HL-60/S4 treated with retinoic acid at 250 ng/mL for 4 days and 3 days (cell line): ENCODE measurements around the gene PWP2.
"Not testable (repeated sequence)": the region's sequence is repeated elsewhere in the genome, so short reads cannot be mapped to it uniquely, and the experiment has no call there.

Experiments used
- in situ Hi-C: fragments of 300-500 bp; cut with MboI; formaldehyde crosslinking; loops from 2 replicates; pipeline ENCODE4 v1.7.0; 2022; ENCODE audit warnings: low sequenced_read_pairs

Gene PWP2

GRCh38 chr21:44107026-44107501, at the start of gene PWP2:
PWP2 (plus strand) TSS chr21:44107399; CDS start chr21:44107417, 18 bp downstream.
- in situ Hi-C loops = not testable (repeated sequence)

- in situ Hi-C loops = no loop called here
Observed at GRCh38 chr21:44057960-44058651, 49.1 kb upstream of the PWP2 start.

- in situ Hi-C loops = no loop called here
Observed at GRCh38 chr21:44058652-44058964, 48.6 kb upstream of the PWP2 start.

DNA sequence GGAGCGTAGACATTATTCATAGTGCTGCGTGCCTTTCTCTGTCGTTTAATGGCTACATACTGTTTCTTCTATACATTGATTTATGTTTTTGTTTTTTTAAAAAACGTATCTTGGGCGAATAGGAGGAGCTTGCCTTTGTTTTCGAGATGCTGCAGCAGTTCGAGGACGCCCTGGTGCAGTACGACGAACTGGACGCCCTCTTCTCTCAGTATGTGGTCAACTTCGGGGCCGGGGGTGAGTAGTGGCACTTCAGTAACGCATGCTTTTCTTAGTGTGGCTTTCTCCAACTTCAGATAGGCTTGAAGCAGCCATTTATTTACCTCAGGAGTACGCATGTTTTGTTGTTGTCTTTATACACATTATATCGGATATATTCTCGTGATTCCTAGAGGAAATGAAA, 48.2 kb upstream of the PWP2 start:
- in situ Hi-C loops = no loop called here

- in situ Hi-C loops = no loop called here
Observed at GRCh38 chr21:44059710-44060109, 47.5 kb upstream of the PWP2 start.

- in situ Hi-C loops = no loop called here
Observed at GRCh38 chr21:44062380-44062779, 44.8 kb upstream of the PWP2 start.

GRCh38 chr21:44063151-44063912, 43.9 kb upstream of the PWP2 start:
- in situ Hi-C loops = no loop called here

GRCh38 chr21:44064852-44065403, 42.3 kb upstream of the PWP2 start:
- in situ Hi-C loops = no loop called here

DNA sequence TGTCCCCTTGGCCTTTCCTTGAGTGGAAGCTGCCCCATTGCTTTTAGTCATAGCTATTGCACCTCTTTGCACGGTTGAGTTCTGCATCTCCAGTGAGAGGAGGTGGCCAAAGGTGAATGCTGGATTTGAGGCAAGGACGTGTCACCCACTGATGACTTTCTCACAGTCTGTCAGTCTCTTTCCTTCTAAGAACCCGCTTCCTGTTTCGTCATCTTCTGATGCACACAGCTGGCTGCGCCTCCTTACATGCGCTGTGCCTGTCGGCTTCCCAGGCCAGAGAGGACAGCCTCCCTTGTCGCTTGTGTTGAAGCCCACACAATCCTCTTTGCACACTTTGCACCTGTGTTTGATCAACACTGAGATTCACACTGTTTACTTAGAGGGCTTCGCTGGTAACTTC, 41.8 kb upstream of the PWP2 start:
- in situ Hi-C loops = no loop called here

DNA sequence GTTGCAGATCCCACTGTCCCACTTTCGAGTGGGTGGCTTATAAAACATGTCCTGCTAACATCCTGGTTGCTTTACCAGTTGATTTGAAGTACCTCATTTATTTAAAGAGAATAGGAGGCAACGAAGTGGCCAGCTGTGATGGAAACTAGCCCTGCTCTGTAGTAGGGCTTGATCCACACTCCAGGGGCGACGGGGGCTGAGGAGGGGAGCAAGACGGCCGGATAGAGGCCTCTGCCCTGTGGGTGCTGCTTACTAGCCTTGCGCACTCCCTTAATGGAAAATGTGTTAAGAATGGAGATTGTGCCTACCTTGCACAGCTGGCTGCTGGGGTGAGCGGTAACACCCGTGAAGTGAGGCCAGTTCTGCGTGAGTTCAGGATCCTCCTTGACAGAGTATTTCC, 41.1 kb upstream of the PWP2 start:
- in situ Hi-C loops = no loop called here

GRCh38 chr21:44067011-44067839, 40.0 kb upstream of the PWP2 start:
- in situ Hi-C loops = no loop called here

GRCh38 chr21:44070391-44070790, 36.8 kb upstream of the PWP2 start:
- in situ Hi-C loops = no loop called here

DNA sequence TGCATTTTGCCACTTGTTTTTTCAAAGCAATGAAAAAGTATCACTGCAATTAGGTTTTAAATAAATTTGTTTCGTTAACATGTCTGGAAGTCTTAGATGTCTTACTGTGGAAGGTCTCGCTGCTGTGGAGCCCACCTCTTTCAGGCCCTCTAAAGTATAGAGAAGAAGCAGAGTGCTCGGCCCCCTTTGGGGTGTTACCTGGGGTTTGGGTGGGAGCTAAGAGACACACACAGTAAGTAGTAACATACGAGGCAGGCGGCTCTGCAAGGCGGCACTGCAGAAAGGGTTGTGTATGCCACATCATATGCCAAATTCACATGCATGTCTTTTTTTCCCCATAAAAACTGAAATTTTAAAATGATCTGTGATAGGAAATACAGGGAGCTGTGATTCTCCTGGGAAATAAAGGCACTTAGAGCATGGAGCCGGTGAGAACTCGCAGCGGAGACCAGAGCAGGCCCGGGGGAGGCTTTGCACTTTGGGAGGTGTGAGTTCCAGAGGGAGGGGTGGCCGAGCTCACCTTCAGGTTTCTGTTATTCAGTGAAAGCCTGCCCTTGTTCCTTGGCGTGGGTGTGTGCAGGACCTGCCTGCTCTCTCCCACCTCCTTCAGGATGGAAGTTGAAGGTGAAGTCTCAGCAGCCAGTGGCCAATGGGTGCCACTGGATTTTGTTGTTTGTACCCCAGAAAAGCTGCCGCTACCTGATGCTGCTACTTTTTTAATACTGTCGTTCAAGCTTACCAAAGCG, 35.7 kb upstream of the PWP2 start:
- in situ Hi-C loops = no loop called here

- in situ Hi-C loops = no loop called here
Observed at GRCh38 chr21:44072111-44072510, 35.1 kb upstream of the PWP2 start.

- in situ Hi-C loops = no loop called here
Observed at GRCh38 chr21:44074315-44074958, 32.8 kb upstream of the PWP2 start.

- in situ Hi-C loops = no loop called here
Observed at GRCh38 chr21:44076316-44076715, 30.9 kb upstream of the PWP2 start.

DNA sequence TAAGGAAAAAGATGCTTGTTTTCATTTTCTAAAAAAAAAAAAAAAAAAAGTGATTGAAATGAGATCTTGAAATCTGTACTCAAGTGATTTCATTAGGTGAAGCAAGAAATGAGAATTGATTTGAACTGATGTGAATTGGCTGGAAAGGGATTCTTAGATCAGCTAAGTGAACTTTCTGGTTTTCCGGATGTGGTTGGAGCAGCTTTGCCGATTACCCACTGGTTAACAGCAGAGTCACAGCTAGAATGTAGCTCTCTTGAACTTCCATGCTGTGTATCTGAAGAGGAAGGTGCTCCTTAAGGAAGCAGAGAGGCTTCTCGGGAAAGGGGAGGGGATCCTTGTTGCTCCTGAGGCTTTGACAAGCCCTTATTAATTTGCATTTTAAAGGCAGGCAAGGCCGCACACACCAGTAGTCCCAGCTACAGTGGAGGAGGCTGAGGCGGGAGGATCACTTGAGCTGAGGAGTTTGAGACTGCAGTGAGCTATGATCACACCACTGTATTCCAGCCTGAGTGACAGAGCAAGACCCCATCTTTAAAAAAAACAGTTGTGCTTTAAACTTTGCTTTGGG, 28.7 kb upstream of the PWP2 start:
- in situ Hi-C loops = no loop called here

DNA sequence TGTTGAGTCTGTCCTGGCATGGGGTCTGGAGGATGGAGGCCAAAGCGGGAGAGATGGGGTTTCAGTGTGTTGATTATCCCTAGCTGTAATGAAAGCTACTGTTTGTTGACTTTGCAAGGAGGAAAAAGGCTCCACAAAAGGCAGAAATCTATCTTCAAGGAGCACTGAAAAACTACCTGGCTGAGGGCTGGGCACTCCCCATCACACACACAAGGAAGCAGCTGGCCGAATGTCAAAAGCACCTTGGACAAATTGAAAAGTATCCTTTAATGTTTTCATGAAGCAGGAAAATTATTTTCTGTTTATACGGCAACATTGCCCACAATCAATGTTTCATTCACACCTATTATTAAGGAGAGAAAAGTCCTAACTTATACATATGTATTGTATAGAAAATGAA, 27.8 kb upstream of the PWP2 start:
- in situ Hi-C loops = no loop called here

GRCh38 chr21:44079846-44080245, 27.4 kb upstream of the PWP2 start:
- in situ Hi-C loops = no loop called here
